PC-3 (cell line): ENCODE measurements around the gene MYBPC3. TPM values are rescaled to one million over a fixed set of nuclear protein-coding genes. Genes with fewer than 3 reads are reported as not detected.

Experiments
- ATAC-seq: fragments of 200-7000 bp; cut with Tn5 transposase; 2 replicates; pipeline ENCODE4 v1.9.1; 2020; ENCODE audit warnings: mild to moderate bottlenecking, moderate library complexity
- BruUV-seq: library from RNA; stranded (reverse); fragments of 400-500 nt; replicated peaks from 2 replicates; lab custom pipeline; 2021; lab: Mats Ljungman, UMichigan
- CTCF ChIA-PET: fragments of 300-600 bp; sonication (Branson Sonifier 250); formaldehyde crosslinking; loops from one replicate; lab custom pipeline; 2022; ENCODE audit warnings: antibody characterized with exemption; lab: Charles Lee
- POLR2A ChIA-PET: fragments of 300-600 bp; sonication (Branson Sonifier 250); formaldehyde crosslinking; loops from one replicate; lab custom pipeline; 2022; ENCODE audit warnings: antibody characterized with exemption; ENCODE audit not compliant: unreplicated experiment; lab: Charles Lee
- DNase-seq: peaks from one replicate; pipeline ENCODE4 v3.0.0-alpha.2; 2015
- H2AFZ ChIP-seq: fragments of 300-600 bp; sonication (generic); 2 replicates; pipeline ENCODE4 v1.6.0; 2016; ENCODE audit warnings: antibody characterized with exemption, low read length
- H3F3A ChIP-seq: fragments of 300-600 bp; sonication (generic); one replicate; pipeline ENCODE4 v1.6.0; 2017; ENCODE audit warnings: antibody characterized with exemption, low read length, control low read depth, mild to moderate bottlenecking; ENCODE audit not compliant: unreplicated experiment
- H3K27ac ChIP-seq: fragments of 300-600 bp; sonication (generic); 2 replicates; pipeline ENCODE4 v1.5.1; 2016; ENCODE audit warnings: mild to moderate bottlenecking, low read length
- H3K27me3 ChIP-seq: fragments of 300-600 bp; sonication (generic); 2 replicates; pipeline ENCODE4 v1.6.1; 2016; ENCODE audit warnings: low read length, mixed read lengths
- H3K36me3 ChIP-seq: fragments of 300-600 bp; sonication (generic); 2 replicates; pipeline ENCODE4 v1.6.1; 2016; ENCODE audit warnings: low read depth, mixed run types, low read length, mixed read lengths
- H3K4me1 ChIP-seq: fragments of 300-600 bp; sonication (generic); 2 replicates; pipeline ENCODE4 v1.5.1; 2016; ENCODE audit warnings: low read length; ENCODE audit not compliant: insufficient read depth
- H3K4me2 ChIP-seq: fragments of 300-600 bp; sonication (generic); 2 replicates; pipeline ENCODE4 v1.6.0; 2016; ENCODE audit warnings: low read length
- H3K4me3 ChIP-seq: fragments of 300-600 bp; sonication (generic); 2 replicates; pipeline ENCODE4 v1.5.1; 2016; ENCODE audit warnings: mild to moderate bottlenecking, low read length, mixed read lengths
- H3K79me2 ChIP-seq: fragments of 300-600 bp; sonication (generic); 2 replicates; pipeline ENCODE4 v1.6.1; 2017; ENCODE audit warnings: low read length, mixed read lengths
- H3K9ac ChIP-seq: fragments of 300-600 bp; sonication (generic); 2 replicates; pipeline ENCODE4 v1.6.0; 2016; ENCODE audit warnings: mild to moderate bottlenecking, low read length
- H3K9me2 ChIP-seq: fragments of 300-600 bp; sonication (generic); replicated peaks from 2 replicates; pipeline ENCODE4 v1.6.1; 2016; ENCODE audit warnings: mixed run types, low read length, mixed read lengths
- H3K9me3 ChIP-seq: fragments of 300-600 bp; sonication (generic); 2 replicates; pipeline ENCODE4 v1.6.1; 2016; ENCODE audit warnings: low read length, mixed read lengths
- H4K20me1 ChIP-seq: fragments of 300-600 bp; sonication (generic); 2 replicates; pipeline ENCODE4 v1.6.1; 2016; ENCODE audit warnings: low read length, mixed read lengths
- CTCF ChIP-seq: fragments of 300-600 bp; sonication (generic); conservative IDR thresholded peaks from 2 replicates; pipeline ENCODE4 v1.5.1; 2017; ENCODE audit warnings: antibody characterized with exemption, low read depth, mild to moderate bottlenecking, low read length
- EZH2 ChIP-seq: fragments of 300-600 bp; sonication (generic); IDR thresholded peaks from one replicate; pipeline ENCODE4 v1.6.1; 2017; ENCODE audit warnings: antibody characterized with exemption, mild to moderate bottlenecking, low read length; ENCODE audit not compliant: unreplicated experiment
- EZH2phosphoT487 ChIP-seq: fragments of 300-600 bp; sonication (generic); IDR thresholded peaks from 2 replicates; pipeline ENCODE4 v1.6.1; 2018; ENCODE audit warnings: mild to moderate bottlenecking, antibody characterized with exemption, low read length, borderline replicate concordance
- intact Hi-C: fragments of 100-400 bp; cut with micrococcal nuclease; formaldehyde crosslinking; loops from 2 replicates; pipeline ENCODE4 v1.9.0; 2023
- total RNA-seq: library from RNA; depleted of rRNA; stranded (reverse); fragments of >200 nt; gene quantifications from 2 replicates; pipeline ENCODE4 v1.2.3, GENCODE V29; 2014

MYBPC3 gene
- total RNA-seq, 1 experiment from 2014 or later, result not detected

- Histone ChIP-seq H3F3A (no peaks in the 10 kb centered on the region), H3K9ac (no peak overlapping the region), H3K4me2 (no peak overlapping the region), H3K36me3 (no peaks in the 10 kb centered on the region), H3K9me2 (no peaks in the 10 kb centered on the region), H3K4me3 (no peak overlapping the region), H3K9me3 (no peaks in the 10 kb centered on the region), H2AFZ (no peak overlapping the region), H3K79me2 (no peaks in the 10 kb centered on the region), H3K27me3 (no peaks in the 10 kb centered on the region), H3K27ac (no peak overlapping the region), H3K4me1 (no peaks in the 10 kb centered on the region), H4K20me1 (no peaks in the 10 kb centered on the region)
- ChIA-PET CTCF (interaction anchor here (0.6 kb wide), 1 partner anchor 12 kb away, joined by 4 read pairs; no protein-coding TSS in a partner anchor), POLR2A (no interaction called here)
- no peak for ATAC-seq
- DNase-seq, result no peak
- BruUV-seq, result no TSS peak
- TF ChIP-seq EZH2 (no peak), CTCF (no peak), EZH2phosphoT487 (no peak)
- intact Hi-C loops, result no loop called here
Measured at GRCh38 chr11:47328449-47329390, 23.8 kb downstream of the MYBPC3 start.

- no peak overlapping the region for H3K9ac ChIP-seq
- H3K36me3 ChIP-seq, result no peaks in the 10 kb centered on the region
- H3K9me3 ChIP-seq, result no peaks in the 10 kb centered on the region
- ChIA-PET CTCF (no interaction called here), POLR2A (no interaction called here)
- BruUV-seq, result no TSS peak
- H3K4me2 ChIP-seq, result no peak overlapping the region
- no peaks in the 10 kb centered on the region for H3K4me1 ChIP-seq
- H4K20me1 ChIP-seq, result no peaks in the 10 kb centered on the region
- no peak for TF ChIP-seq CTCF
- TF ChIP-seq EZH2phosphoT487, result no peak
- no peak for TF ChIP-seq EZH2
- H2AFZ ChIP-seq, result no peak overlapping the region
- no peak for DNase-seq
- ATAC-seq, result no peak
- H3F3A ChIP-seq, result no peaks in the 10 kb centered on the region
- H3K4me3 ChIP-seq, result no peak overlapping the region
- intact Hi-C loops, result no loop called here
- no peaks in the 10 kb centered on the region for H3K27me3 ChIP-seq
- no peaks in the 10 kb centered on the region for H3K79me2 ChIP-seq
- H3K9me2 ChIP-seq, result no peaks in the 10 kb centered on the region
- no peak overlapping the region for H3K27ac ChIP-seq
Measured at GRCh38 chr11:47327949-47328348, 24.6 kb downstream of the MYBPC3 start.

GRCh38 chr11:47327025-47327424 is 25.5 kb downstream of the MYBPC3 start:
- intact Hi-C loops, result no loop called here
- DNase-seq, result no peak
- Histone ChIP-seq H3K36me3 (no peaks in the 10 kb centered on the region; the same call in 1 of the 2 replicates), H3K4me2 (no peak overlapping the region), H3K79me2 (no peaks in the 10 kb centered on the region), H3K9ac (no peak overlapping the region), H3K9me3 (no peaks in the 10 kb centered on the region), H3K4me1 (no peaks in the 10 kb centered on the region), H3K9me2 (no peaks in the 10 kb centered on the region), H2AFZ (no peak overlapping the region), H4K20me1 (no peaks in the 10 kb centered on the region), H3F3A (no peaks in the 10 kb centered on the region), H3K27me3 (no peaks in the 10 kb centered on the region), H3K4me3 (no peak overlapping the region), H3K27ac (no peak overlapping the region)
- BruUV-seq, result no TSS peak
- ChIA-PET CTCF (no interaction called here), POLR2A (no interaction called here)
- no peak for TF ChIP-seq EZH2
- no peak for TF ChIP-seq CTCF
- TF ChIP-seq EZH2phosphoT487, result no peak
- no peak for ATAC-seq
